CD4-positive, alpha-beta T cell treated with Interleukin-12 subunit alpha and Interleukin-12 subunit beta, for 1 hour (primary cell): ENCODE data around the gene ARSA.
"Not testable (repeated sequence)": the region's sequence is repeated elsewhere in the genome, so short reads cannot be mapped to it uniquely, and the experiment has no call there.

ENCODE experiments used
- DNase-seq: peaks from one replicate; pipeline ENCODE4 v3.0.0-alpha.2; 2020

ARSA gene

GRCh38 chr22:50627642-50628542 is at the start of gene ARSA:
TSS of gene ARSA (minus strand) at chr22:50628152. CDS start at chr22:50627779, 373 bp downstream.
- DNase-seq = peak; percentile 85

GRCh38 chr22:50676661-50677492 is 48.9 kb upstream of the ARSA start:
- no peak for DNase-seq

- no peak for DNase-seq
These were observed 48.3 kb upstream of the ARSA start for GRCh38 chr22:50676180-50676636.

GRCh38 chr22:50675553-50676179 is 47.7 kb upstream of the ARSA start:
- no peak for DNase-seq

- no peak for DNase-seq
These were observed 46.9 kb upstream of the ARSA start for GRCh38 chr22:50674606-50675552.

GRCh38 chr22:50674130-50674500 is 46.2 kb upstream of the ARSA start:
- DNase-seq = no peak

- peak; percentile 34 for DNase-seq
These were observed 45.5 kb upstream of the ARSA start for GRCh38 chr22:50673231-50674129.

GRCh38 chr22:50672471-50673230 is 44.7 kb upstream of the ARSA start, which contains the start of gene SHANK3:
TSS of gene SHANK3 (plus strand) at chr22:50672823.
- no peak for DNase-seq

- DNase-seq = no peak
These were observed 44.1 kb upstream of the ARSA start for GRCh38 chr22:50672041-50672440.

GRCh38 chr22:50671641-50672040 is 43.7 kb upstream of the ARSA start:
- DNase-seq = no peak

GRCh38 chr22:50670914-50671538 is 43.1 kb upstream of the ARSA start:
- DNase-seq = no peak

- DNase-seq = no peak
These were observed 42.6 kb upstream of the ARSA start for GRCh38 chr22:50670513-50670912.

GRCh38 chr22:50665738-50666137 is 37.8 kb upstream of the ARSA start:
- no peak for DNase-seq

GRCh38 chr22:50665212-50665611 is 37.3 kb upstream of the ARSA start:
- no peak for DNase-seq

GRCh38 chr22:50660306-50660705 is 32.4 kb upstream of the ARSA start:
- no peak for DNase-seq

- DNase-seq = not testable (repeated sequence)
These were observed 31.8 kb upstream of the ARSA start for GRCh38 chr22:50659711-50660110.

- DNase-seq = no peak
These were observed 30.0 kb upstream of the ARSA start for GRCh38 chr22:50657925-50658324.

GRCh38 chr22:50656122-50657070 is 28.4 kb upstream of the ARSA start:
- no peak for DNase-seq
